HL-60/S4 treated with phorbol 12-myristate 13-acetate at 8.2 ng/mL for 4 days and 3 days (cell line): ENCODE data around the gene BCL6.
"Not testable (repeated sequence)": the region's sequence is repeated elsewhere in the genome, so short reads cannot be mapped to it uniquely, and the experiment has no call there.

Source experiments
- in situ Hi-C: fragments of 300-500 bp; cut with MboI; formaldehyde crosslinking; loops from 2 replicates; pipeline ENCODE4 v1.15.0; 2022; ENCODE audit warnings: low sequenced_read_pairs

The BCL6 gene

DNA sequence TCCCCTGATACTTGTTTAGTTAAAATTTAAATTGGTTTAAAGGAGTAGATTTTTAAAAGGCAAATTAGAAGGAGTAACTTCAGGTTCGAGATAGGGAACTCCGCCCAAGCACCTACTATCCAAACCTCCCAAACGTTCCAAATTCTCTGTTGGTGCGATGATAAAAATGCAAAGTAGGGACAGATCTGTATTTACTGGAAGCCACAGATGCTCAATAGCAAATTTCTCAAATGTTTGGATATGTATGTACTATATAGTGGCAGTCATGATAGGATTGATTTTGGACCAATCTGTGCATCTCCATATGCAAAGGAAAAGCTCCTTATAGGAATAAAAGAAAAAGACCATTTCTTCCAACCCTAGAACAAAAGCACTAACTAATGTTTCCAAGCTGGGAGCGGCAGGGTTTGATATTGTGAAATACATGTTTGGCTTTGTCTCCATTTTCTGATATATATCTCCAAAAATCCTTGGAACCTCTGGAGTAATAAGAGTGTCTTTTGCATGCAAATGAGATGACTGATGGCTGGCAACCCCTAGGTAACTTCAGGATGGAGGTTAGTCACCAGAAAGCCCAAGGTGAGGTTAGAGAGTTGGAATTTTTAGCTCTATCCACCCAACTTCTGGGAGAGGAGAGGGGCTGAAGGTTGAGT lies 58.5 kb downstream of the BCL6 start:
- in situ Hi-C loops, result no loop called here

GRCh38 chr3:187685948-187686347 lies 59.3 kb downstream of the BCL6 start:
- in situ Hi-C loops, result no loop called here

GRCh38 chr3:187684880-187685279 lies 60.4 kb downstream of the BCL6 start:
- in situ Hi-C loops, result no loop called here

- in situ Hi-C loops, result no loop called here
These were observed 60.8 kb downstream of the BCL6 start for GRCh38 chr3:187684444-187684843.

DNA sequence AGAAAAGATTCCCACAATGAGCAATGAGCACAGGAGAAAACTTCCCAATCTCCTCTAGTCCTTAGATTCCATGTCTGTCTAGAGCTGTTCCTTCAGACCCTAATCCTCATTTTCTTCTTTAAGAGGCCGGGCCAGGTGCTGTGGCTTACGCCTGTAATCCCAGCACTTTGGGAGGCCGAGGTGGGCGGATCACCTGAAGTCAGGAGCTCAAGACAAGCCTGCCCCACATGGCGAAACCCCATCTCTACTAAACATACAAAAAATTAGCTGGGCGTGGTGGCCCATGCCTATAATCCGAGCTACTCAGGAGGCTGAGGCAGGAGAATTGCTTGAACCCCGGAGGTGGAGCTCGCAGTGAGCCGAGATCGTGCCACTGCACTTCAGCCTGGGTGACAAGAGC lies 63.5 kb downstream of the BCL6 start:
- in situ Hi-C loops, result not testable (repeated sequence)

- in situ Hi-C loops, result no loop called here
These were observed 65.5 kb downstream of the BCL6 start for GRCh38 chr3:187679638-187680396.

GRCh38 chr3:187678726-187679268 lies 66.5 kb downstream of the BCL6 start:
- in situ Hi-C loops, result no loop called here

DNA sequence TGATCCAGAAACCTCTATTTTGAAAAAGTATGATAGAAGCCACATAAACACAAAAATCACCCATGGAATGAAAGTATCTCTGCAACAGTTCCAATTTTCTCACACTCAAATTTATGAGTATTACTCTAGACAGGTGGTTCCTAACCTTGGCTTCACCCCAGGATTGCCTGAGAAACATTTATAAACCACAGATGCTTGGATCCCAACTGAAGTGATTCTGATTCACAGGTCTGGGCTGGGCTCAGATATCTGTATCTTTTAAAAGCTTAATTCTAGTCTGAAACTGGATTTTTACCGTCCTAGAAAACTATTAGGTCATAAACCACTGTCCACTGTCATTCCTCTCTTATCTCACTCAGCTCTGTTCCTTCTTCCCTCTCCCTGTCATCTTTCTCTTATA lies 67.7 kb downstream of the BCL6 start:
- in situ Hi-C loops, result no loop called here

- in situ Hi-C loops, result no loop called here
These were observed 72.3 kb downstream of the BCL6 start for GRCh38 chr3:187673012-187673411.
